Measurements from ENCODE around the gene ACTN4. TPM values are rescaled to one million over a fixed set of nuclear protein-coding genes. Genes with fewer than 3 reads are reported as not detected.
A peak's percentile ranks its signal among the peaks of the same experiment; 100 is the strongest.

ACTN4 gene
- total RNA-seq, 2 experiments from 2014 or later, result 267 to 270 TPM

DNA sequence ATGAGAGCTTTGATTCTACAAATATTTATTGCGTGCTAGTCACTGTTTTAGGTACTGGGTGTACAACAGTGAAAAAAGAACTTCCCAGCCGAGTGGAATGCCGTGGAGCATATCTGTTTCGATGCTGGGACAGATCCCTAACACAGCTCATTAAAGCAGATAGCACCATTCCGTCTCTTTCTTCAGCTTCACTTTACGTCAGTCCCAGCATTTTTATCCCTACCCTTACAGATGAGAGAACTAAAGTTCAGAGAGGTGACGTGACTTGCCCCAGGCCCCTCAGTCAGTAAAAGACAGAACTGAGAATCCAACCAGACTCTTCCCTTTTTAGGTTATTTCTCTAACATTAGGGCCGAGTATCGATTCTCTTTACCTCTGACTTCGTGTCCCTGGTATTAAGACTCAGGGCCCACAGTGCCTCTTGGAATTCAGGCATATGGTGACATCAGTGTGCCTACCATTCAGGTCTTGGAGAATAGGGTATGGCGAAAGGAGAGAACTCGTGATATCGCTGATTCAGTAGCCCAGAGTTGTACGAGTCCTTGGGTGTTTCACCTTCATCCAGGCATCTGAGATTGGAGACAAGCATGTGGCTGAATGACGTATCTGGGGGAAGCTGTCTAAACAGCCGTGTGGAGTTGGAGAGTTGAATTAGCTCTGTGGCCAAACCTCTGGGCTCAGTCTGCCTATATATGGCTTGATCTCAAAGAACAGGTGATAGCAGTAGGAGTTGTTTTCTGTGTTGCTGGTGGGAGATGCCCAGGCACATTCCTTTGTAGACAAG, 27.1 kb downstream of the ACTN4 start:
- Mint-ChIP-seq H3K4me3 (no peak overlapping the region), H3K4me1 (ENCODE audit: low read depth) (peaks cover 69% of the 10 kb centered on the region), H3K27me3 (no peaks in the 10 kb centered on the region), H3K27ac (no peak overlapping the region), H3K9me3 (no peaks in the 10 kb centered on the region), H3K36me3 (peaks cover 4% of the 10 kb centered on the region)
- POLR2A ChIA-PET, result interaction anchor here (0.6 kb wide), 1 partner anchor 427 kb away, joined by 4 read pairs; no protein-coding TSS in a partner anchor
- intact Hi-C loops (cut with micrococcal nuclease), result no loop called here
- CTCF ChIA-PET, result interaction anchor here (1.2 kb wide), 1 partner anchor 17 kb away, joined by 5 read pairs; no protein-coding TSS in a partner anchor
- DNase-seq, result no peak

DNA sequence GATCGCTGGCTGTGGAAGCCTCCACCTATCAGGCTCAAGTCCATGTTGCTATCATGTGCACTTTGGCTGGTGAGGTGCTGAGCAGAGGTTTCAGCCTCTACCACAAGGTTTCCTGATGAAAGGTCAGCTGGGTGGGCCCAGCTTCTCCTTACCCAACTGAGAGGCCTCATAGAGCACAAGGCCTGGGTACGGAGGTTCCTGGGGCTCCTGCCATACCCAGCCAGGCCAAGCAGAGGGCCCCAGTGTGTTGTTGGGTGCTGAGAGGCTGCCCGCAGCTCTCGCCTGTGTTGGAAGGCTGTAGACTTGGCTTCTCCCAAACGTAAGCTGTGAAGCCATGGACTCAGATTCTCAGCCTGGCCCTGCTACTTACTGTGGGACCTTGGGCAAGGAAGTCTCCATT, 28.2 kb downstream of the ACTN4 start:
- Mint-ChIP-seq H3K27ac (no peak overlapping the region), H3K4me1 (ENCODE audit: low read depth) (peaks cover 70% of the 10 kb centered on the region), H3K9me3 (no peaks in the 10 kb centered on the region), H3K36me3 (peaks cover 3% of the 10 kb centered on the region), H3K27me3 (no peaks in the 10 kb centered on the region), H3K4me3 (no peak overlapping the region)
- DNase-seq, result peak; percentile 37
- ChIA-PET CTCF (interaction anchor here (0.5 to 1.2 kb wide), 2 partner anchors 18 to 52 kb away, joined by 3 to 5 read pairs; no protein-coding TSS in a partner anchor), POLR2A (no interaction called here)
- intact Hi-C loops (cut with micrococcal nuclease), result no loop called here

DNA sequence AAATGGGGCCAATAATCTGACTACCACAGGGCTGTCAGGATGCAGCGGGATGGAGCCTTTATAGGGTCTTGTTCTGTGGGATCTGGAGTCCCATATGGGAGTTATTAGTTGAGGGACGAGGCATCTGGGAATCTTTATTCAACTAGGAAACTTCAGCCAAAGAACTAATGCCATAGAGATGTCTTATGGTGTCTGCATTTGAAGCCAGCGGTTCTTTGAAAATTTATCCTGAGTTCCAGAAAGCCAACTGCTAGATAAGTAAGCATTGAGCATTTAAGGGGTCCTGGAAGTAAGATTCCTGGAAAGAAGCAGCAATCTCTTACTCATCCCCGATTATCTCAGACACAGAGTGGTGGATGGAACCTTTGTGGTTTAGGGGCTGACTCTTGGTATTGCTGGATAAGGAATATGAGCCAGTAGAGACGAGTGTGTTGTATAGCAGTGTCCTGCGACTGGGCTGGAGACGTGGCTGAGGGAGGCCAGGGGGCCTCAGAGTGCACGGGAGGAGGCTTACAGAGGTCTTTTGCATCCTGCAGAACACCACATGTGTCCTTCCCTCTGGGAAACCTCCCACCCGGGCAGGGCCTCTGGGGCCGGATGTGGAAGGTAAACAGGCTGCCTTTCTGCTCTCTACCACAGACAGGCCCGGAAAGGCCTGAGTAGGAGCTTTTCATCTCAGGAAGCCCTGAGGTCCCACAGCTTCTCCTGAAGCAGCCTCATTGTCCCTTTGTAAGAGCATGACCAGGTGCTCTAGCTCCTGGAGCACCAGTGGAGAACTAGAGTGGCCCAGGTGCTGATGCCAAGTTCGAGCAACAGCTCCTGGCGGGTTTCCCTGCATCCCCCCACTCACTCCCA, 28.8 kb downstream of the ACTN4 start:
- intact Hi-C loops (cut with micrococcal nuclease), result no loop called here
- H3K27ac Mint-ChIP-seq, result no peak overlapping the region
- ChIA-PET CTCF (interaction anchor here (1.2 kb wide), 1 partner anchor 19 kb away, joined by 5 read pairs; no protein-coding TSS in a partner anchor), POLR2A (no interaction called here)
- DNase-seq, result peak; percentile 21
- H3K4me3 Mint-ChIP-seq, result no peak overlapping the region
- H3K4me1 Mint-ChIP-seq (ENCODE audit: low read depth), result peaks cover 72% of the 10 kb centered on the region
- H3K36me3 Mint-ChIP-seq, result peaks cover 3% of the 10 kb centered on the region
- H3K27me3 Mint-ChIP-seq, result no peaks in the 10 kb centered on the region
- H3K9me3 Mint-ChIP-seq, result no peaks in the 10 kb centered on the region

DNA sequence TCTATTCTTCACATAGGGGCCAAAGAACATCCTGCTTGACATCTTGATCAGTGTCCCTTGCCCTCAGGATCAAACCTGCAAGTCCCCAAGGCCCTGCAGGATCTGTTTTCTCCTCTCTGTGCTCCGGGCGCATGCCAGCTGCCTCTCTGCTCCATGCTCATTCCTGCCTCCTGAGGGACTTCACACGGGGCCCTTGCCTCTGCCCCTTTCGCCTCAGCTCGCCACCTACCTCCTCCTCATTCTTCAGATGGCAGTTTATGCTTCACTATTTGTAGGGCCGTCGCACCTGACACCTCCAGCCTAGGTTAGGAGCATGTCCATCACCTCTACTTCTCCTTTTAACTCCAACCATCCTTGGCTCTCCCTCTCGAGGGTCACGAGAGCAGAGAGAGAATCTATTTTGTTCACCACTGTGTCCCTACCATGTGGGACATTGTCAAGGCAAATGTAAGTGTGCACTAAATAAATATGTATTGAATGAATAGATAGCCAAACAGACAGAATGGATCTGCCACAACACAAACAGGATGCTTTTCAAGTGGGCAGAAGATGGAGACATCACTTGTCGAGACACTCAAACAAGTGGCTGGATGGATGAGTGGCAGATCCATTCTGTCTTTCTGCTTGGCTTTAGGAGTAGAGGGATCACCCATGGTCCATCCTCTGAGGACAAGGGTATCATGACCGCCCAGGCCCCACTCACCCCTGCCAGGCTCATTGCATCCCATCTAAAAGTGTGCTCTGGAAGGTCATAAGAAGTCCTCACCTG, 29.6 kb downstream of the ACTN4 start:
- intact Hi-C loops (cut with micrococcal nuclease), result no loop called here
- Mint-ChIP-seq H3K4me3 (no peak overlapping the region), H3K9me3 (no peaks in the 10 kb centered on the region), H3K36me3 (peaks cover 3% of the 10 kb centered on the region), H3K27ac (no peak overlapping the region), H3K4me1 (ENCODE audit: low read depth) (peaks cover 75% of the 10 kb centered on the region), H3K27me3 (no peaks in the 10 kb centered on the region)
- POLR2A ChIA-PET, result no interaction called here
- CTCF ChIA-PET, result no interaction called here
- DNase-seq, result no peak

DNA sequence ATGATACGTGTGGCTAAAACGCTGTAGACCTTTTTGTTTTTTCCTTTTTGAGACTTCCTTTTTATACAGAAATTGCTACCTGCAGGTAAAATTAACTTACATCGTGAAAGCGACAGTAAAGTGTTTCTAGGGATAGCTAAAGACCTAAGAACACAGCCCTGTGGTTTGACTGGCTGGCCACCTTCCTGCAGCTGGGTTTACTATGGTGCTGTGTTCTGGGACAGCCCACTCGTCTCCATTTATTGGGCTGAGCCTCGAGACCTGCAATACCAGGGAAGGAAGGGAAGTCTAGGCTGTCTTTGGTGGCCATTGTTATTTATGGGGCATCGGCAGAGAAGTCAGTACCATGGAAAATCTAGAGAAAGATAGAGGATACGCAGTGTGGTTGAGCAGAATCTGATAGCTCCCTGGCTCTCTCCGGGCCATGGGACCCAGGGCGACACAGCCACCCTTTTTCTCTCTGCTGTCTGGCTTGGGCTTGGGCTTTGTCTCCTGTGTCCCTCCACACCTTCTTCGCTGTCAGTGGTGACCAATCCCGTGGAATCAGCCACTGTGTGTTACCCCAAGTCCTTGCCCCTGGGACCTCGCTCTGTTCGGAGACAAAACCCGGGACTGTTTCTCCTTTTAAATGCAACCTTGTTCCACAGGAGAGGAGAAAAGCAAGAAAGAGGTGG, 30.9 kb downstream of the ACTN4 start:
- Mint-ChIP-seq H3K4me3 (no peak overlapping the region), H3K27me3 (no peaks in the 10 kb centered on the region), H3K4me1 (ENCODE audit: low read depth) (peaks cover 88% of the 10 kb centered on the region), H3K9me3 (peaks cover 4% of the 10 kb centered on the region), H3K27ac (no peak overlapping the region), H3K36me3 (peaks cover 3% of the 10 kb centered on the region)
- POLR2A ChIA-PET, result interaction anchor here (0.6 kb wide), 1 partner anchor 288 kb away, joined by 3 read pairs; no protein-coding TSS in a partner anchor
- CTCF ChIA-PET, result interaction anchor here (1.0 kb wide), 1 partner anchor 22 kb away, joined by 4 read pairs; no protein-coding TSS in a partner anchor
- DNase-seq, result no peak
- intact Hi-C loops (cut with micrococcal nuclease), result no loop called here

DNA sequence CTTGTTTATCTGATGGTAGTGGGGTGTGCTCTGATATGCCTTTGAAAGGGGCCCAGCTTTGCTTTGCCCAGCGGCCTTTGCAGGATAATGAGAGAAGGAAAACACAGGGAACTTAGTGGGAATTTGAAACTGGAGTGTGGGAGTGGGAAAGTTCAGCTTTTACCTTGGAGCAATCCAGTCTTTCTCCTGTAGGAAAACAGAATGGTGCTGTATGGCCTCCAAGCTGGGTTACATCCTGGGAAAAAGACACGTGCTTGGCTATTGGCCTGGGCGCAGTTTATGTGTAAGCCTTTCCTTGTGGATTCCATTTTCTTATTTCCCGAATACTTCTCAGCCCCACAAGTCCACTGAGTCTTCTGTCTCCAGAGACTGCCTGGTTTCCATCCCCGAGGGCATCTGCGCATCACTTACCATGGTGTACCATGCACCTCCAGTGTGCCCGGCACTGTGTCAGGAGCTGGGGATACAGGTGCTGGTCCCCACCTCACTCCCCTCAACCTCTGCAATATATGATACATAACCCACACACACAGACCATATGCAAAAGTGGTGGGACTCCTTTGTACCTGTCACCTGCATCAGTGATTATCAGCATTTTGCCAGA, 31.5 kb downstream of the ACTN4 start:
- intact Hi-C loops (cut with micrococcal nuclease), result no loop called here
- no peak overlapping the region for H3K4me3 Mint-ChIP-seq
- H3K27ac Mint-ChIP-seq, result no peak overlapping the region
- peaks cover 92% of the 10 kb centered on the region for H3K4me1 Mint-ChIP-seq (ENCODE audit: low read depth)
- DNase-seq, result no peak
- CTCF ChIA-PET, result interaction anchor here (1.0 kb wide), 1 partner anchor 23 kb away, joined by 4 read pairs; no protein-coding TSS in a partner anchor
- POLR2A ChIA-PET, result no interaction called here
- peaks cover 4% of the 10 kb centered on the region for H3K9me3 Mint-ChIP-seq
- H3K36me3 Mint-ChIP-seq, result peaks cover 3% of the 10 kb centered on the region
- H3K27me3 Mint-ChIP-seq, result no peaks in the 10 kb centered on the region

DNA sequence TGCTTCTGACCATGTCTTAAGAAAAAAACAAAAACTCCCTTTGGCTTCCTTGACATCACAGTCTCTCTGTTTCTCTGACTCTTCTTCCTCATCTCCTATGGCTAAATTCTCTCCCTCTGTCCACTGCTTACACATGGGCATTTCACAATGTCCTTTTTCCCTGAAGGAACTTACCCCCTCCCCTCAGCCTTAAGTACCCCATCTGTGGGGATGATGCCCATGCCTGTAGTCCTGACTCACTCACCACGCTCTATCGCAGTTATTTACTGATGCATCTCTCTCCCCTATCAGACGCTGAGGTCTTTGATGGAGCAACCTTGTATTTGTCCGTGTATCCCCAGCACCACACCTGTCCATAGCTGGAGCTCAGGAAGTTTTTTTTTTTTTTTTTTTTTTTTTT, 32.4 kb downstream of the ACTN4 start:
- Mint-ChIP-seq H3K9me3 (peaks cover 4% of the 10 kb centered on the region), H3K4me3 (no peak overlapping the region), H3K27me3 (no peaks in the 10 kb centered on the region), H3K36me3 (peaks cover 3% of the 10 kb centered on the region), H3K27ac (no peak overlapping the region), H3K4me1 (ENCODE audit: low read depth) (peaks cover 93% of the 10 kb centered on the region)
- DNase-seq, result no peak
- ChIA-PET CTCF (interaction anchor here (1.0 kb wide), 1 partner anchor 23 kb away, joined by 3 read pairs; no protein-coding TSS in a partner anchor), POLR2A (no interaction called here)
- intact Hi-C loops (cut with micrococcal nuclease), result loop anchor here (5.0 to 10.0 kb wide), 2 partner anchors 45 to 253 kb away; partner anchors contain the start of gene RASGRP4

DNA sequence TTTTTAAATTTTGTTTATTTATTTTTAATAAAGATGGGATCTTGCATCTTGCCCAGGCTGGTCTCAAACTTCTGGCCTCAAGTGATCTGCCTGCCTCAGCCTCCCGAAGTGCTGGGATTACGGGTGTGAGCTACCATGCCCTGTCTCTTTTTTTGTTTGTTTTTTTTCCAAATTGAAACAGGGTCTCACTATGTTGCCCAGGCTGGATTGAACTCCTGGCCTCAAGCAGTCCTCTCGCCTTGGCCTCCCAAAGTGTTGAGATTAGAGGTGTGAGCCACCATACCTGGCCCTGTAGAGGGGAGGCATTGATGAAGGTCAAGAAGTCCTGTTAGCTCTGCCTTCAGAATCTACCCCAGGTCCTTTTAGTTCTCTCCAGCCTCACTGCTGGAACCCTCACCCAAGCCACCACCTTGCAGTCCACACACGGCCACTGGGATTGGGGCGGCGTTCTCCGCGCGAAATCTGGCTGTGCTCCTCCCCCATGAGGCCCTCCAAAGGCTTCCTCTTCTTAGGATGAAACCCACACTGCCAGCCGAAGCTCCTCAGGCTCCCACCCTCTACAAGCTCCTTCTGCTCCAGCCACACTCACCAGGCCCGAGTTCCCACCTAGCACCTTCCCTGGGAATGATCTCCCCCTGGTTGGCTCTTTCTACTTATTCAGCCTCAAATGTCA, 34.9 kb downstream of the ACTN4 start:
- DNase-seq, result no peak
- Mint-ChIP-seq H3K4me3 (no peak overlapping the region), H3K36me3 (peaks cover 3% of the 10 kb centered on the region), H3K4me1 (ENCODE audit: low read depth) (peaks cover 92% of the 10 kb centered on the region), H3K27me3 (no peaks in the 10 kb centered on the region), H3K9me3 (peaks cover 4% of the 10 kb centered on the region), H3K27ac (peak overlapping the region; percentile 10)
- CTCF ChIA-PET, result no interaction called here
- intact Hi-C loops (cut with micrococcal nuclease), result loop anchor here (5.0 to 10.0 kb wide), 2 partner anchors 48 to 255 kb away; partner anchors contain the start of gene RASGRP4
- POLR2A ChIA-PET, result no interaction called here

DNA sequence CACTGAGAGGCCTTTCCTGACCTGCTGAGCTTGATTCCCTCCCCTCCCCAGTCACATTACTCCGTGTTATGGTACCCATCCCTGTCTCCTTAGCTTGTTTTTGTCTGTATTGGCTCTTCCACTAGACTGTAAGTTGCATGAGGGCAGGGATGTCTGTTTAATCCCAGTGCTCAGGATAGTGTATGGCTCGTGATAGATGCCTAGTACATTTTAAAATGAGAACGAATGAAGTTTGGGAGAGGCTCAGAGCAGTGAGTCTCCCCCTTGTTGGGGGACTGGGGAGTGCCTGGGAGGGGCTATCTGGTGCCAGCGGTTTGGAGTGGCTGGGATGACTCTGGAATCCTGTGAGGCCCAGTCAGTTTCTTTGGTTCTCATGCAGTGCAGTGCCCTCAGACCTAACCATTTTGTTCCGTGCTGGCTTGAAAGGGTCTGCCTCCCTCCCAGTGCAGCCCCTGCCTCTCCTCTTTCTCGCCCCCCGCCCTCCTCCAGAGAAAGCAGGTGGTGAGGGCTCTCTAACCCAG, 35.5 kb downstream of the ACTN4 start:
- intact Hi-C loops (cut with micrococcal nuclease), result loop anchor here (5.0 to 10.0 kb wide), 2 partner anchors 48 to 256 kb away; partner anchors contain the start of gene RASGRP4
- H3K4me3 Mint-ChIP-seq, result no peak overlapping the region
- DNase-seq, result no peak
- H3K27me3 Mint-ChIP-seq, result no peaks in the 10 kb centered on the region
- CTCF ChIA-PET, result interaction anchor here (1.0 kb wide), 1 partner anchor 48 kb away, joined by 4 read pairs; no protein-coding TSS in a partner anchor
- peak overlapping the region; percentile 81 for H3K27ac Mint-ChIP-seq
- H3K4me1 Mint-ChIP-seq (ENCODE audit: low read depth), result peaks cover 92% of the 10 kb centered on the region
- peaks cover 3% of the 10 kb centered on the region for H3K36me3 Mint-ChIP-seq
- peaks cover 4% of the 10 kb centered on the region for H3K9me3 Mint-ChIP-seq
- POLR2A ChIA-PET, result no interaction called here

DNA sequence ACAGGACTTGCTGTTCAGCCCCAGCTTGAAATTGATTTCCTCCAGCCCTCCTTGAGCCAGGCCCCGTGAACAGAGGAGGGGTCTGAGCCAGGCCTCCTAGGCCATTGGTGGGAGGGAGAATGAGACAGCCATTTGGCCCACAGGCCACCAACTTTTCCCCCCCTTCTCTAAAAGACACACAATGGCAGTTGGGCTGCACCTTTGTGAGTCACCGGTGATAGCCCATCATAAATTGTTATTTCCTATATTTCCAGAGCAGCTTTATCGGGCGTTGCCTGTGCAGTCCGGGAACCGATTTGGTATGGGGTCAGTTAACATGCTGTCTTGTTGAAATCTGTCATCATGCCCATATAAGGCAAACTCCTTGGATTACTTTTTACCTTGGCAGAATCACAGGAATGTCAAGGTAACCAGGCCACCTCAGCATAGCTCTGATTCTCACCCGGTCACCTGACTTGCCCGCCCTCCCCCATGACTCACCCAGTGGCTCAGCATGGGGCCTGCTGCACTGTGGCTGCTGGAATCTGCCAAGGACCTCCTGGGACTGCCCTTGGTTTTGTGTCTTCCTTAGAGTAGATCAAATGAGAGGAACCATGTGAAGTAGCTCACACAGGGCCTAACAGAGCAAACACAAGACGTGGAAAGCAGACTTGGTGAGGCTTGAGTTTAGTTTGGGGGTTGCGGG, 36.1 kb downstream of the ACTN4 start:
- Mint-ChIP-seq H3K4me3 (no peak overlapping the region), H3K9me3 (peaks cover 4% of the 10 kb centered on the region), H3K27ac (peak overlapping the region; percentile 81), H3K27me3 (no peaks in the 10 kb centered on the region), H3K4me1 (ENCODE audit: low read depth) (peaks cover 86% of the 10 kb centered on the region), H3K36me3 (peaks cover 3% of the 10 kb centered on the region)
- ChIA-PET CTCF (interaction anchor here (1.0 kb wide), 1 partner anchor 49 kb away, joined by 4 read pairs; no protein-coding TSS in a partner anchor), POLR2A (no interaction called here)
- intact Hi-C loops (cut with micrococcal nuclease), result loop anchor here (5.0 to 10.0 kb wide), 2 partner anchors 49 to 256 kb away; partner anchors contain the start of gene RASGRP4
- peak; percentile 82 for DNase-seq

All from activated CD4-positive, alpha-beta memory T cell treated with anti-CD3 and anti-CD28 coated beads for 36 hours (primary cell).